BLaER1 (cell line): Measurements from ENCODE around the gene LRRC32.

Source experiments
- H3K27ac ChIP-seq: shearing (Covaris generic); formaldehyde crosslinking; 2 replicates; pipeline ENCODE4 v1.8.1; 2022
- H3K27me3 ChIP-seq: shearing (Covaris generic); formaldehyde crosslinking; 2 replicates; pipeline ENCODE4 v1.8.1; 2022
- H3K36me3 ChIP-seq: shearing (Covaris generic); formaldehyde crosslinking; 2 replicates; pipeline ENCODE4 v1.8.1; 2022
- H3K4me1 ChIP-seq: shearing (Covaris generic); formaldehyde crosslinking; 2 replicates; pipeline ENCODE4 v1.8.1; 2022
- H3K4me2 ChIP-seq: shearing (Covaris generic); formaldehyde crosslinking; 2 replicates; pipeline ENCODE4 v1.8.1; 2022
- H3K4me3 ChIP-seq: shearing (Covaris generic); formaldehyde crosslinking; 2 replicates; pipeline ENCODE4 v1.8.1; 2022
- H3K9ac ChIP-seq: shearing (Covaris generic); formaldehyde crosslinking; 2 replicates; pipeline ENCODE4 v1.8.1; 2022
- H3K9me3 ChIP-seq: shearing (Covaris generic); formaldehyde crosslinking; 2 replicates; pipeline ENCODE4 v1.8.1; 2022
- H4K20me1 ChIP-seq: shearing (Covaris generic); formaldehyde crosslinking; 2 replicates; pipeline ENCODE4 v1.8.1; 2022
- Cebpa-rat ChIP-seq: shearing (Covaris generic); IDR thresholded peaks from 2 replicates; pipeline ENCODE4 v1.8.1; 2022

Gene LRRC32

DNA sequence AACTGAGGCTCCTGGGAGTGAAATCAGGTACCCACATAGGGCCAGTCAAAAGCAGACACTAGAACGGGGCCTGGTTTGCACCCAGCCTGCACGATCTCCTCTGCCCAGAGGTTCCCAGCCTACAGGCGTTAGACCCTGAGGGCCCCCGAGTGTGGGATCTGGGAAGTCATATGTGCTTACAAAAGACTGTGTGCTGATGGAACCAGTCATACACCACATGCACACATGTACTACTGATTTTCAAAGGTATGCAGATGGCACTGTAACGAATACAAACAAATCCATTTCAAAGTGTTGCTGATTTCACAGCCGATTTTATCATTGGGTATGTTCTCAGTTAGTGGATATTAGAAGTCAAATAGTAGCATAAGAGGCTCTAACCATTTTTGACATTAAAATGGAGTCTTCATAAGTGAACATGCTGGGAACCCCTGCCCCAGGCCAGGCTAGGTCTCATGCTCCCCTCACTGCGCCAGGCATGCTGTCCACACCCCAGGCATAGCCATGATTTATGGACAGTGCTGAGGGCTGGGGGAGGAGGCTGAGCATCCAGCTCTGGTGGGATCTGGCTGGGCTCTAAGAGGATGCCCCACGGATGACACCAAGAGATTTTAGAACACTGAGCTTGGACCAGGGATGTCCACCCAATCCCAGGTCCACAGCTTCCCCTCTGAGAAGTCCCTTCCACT, 38.6 kb upstream of the LRRC32 start:
- TF ChIP-seq Cebpa-rat, result no peak
- Histone ChIP-seq H3K9ac (no peak overlapping the region), H3K4me1 (no peaks in the 10 kb centered on the region), H3K27ac (no peak overlapping the region), H3K4me2 (no peak overlapping the region), H3K36me3 (no peaks in the 10 kb centered on the region), H3K9me3 (no peaks in the 10 kb centered on the region), H3K4me3 (no peak overlapping the region), H3K27me3 (no peaks in the 10 kb centered on the region), H4K20me1 (no peaks in the 10 kb centered on the region)

DNA sequence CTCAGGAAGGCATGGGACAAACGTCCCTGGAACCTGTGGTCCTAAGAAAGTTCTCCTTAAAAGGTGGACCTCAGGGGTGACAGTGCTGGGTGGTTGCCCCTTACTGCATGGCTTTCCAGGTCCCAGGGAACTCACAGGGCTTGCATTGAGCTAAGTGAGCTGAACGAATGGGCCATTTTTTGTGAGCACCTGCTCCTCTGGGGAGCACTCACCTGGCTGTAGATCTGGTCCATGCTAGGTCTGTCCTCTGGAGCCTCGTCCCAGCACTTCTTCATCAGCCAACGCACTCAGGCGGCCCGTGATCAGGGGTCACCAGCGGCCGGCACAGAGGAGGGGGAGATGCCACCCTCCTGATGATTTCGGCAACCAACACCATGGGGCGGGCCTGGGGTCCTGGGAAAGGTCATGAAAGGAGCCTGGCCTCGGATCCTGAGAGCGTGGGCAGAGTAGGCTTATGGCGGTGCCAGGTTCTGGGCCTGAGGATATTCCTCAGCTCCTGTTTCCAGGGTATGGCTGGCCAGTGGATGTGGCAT, 36.8 kb upstream of the LRRC32 start:
- no peaks in the 10 kb centered on the region for H3K27me3 ChIP-seq
- no peaks in the 10 kb centered on the region for H3K9me3 ChIP-seq
- H4K20me1 ChIP-seq, result no peaks in the 10 kb centered on the region
- H3K36me3 ChIP-seq, result no peaks in the 10 kb centered on the region
- no peak overlapping the region for H3K9ac ChIP-seq
- no peaks in the 10 kb centered on the region for H3K4me1 ChIP-seq
- H3K4me2 ChIP-seq, result no peak overlapping the region
- no peak overlapping the region for H3K4me3 ChIP-seq
- TF ChIP-seq Cebpa-rat, result no peak
- no peak overlapping the region for H3K27ac ChIP-seq

DNA sequence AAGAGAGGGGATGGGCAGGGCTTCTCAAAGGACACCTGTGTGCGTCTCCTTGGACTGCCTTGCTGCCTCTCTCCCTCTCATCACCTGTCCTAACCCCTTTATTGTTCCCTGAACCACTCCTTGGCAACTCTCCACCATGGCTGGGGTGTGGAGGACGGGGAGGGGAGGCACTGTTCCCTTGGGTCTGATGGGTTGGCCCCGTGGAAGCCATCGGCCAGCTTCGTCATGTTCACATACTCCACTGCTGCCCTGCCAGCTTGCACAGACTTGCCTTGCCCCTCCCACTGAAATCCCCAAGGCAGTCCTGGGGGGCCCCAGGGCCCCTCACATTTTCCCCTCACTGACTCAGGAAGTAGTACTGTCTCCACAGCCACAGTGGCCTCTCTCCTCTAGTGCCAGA, 36.1 kb upstream of the LRRC32 start:
- no peak for TF ChIP-seq Cebpa-rat
- Histone ChIP-seq H3K27me3 (no peaks in the 10 kb centered on the region), H3K4me3 (no peak overlapping the region), H3K4me2 (no peak overlapping the region), H4K20me1 (no peaks in the 10 kb centered on the region), H3K9me3 (no peaks in the 10 kb centered on the region), H3K4me1 (no peaks in the 10 kb centered on the region), H3K36me3 (no peaks in the 10 kb centered on the region), H3K27ac (no peak overlapping the region), H3K9ac (no peak overlapping the region)

DNA sequence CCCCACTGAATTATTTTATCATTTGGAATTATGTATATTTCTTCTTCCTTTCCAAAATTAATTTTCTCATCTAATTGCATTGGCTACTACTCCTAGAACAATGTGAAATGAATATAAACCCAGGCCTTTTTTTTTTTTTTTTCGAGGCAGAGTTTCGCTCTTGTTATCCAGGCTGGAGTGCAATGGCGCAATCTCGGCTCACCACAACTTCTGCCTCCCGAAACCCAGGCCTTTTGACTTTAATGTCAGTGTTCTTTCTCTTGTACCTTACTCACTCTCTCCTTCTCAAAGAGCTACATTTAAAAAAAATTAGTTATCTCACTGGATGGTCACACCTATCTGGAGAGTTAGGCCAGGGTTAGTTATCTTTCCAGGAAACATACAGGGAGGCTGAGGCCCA, 35.3 kb upstream of the LRRC32 start:
- no peak for TF ChIP-seq Cebpa-rat
- no peaks in the 10 kb centered on the region for H4K20me1 ChIP-seq
- H3K4me1 ChIP-seq, result no peaks in the 10 kb centered on the region
- H3K9ac ChIP-seq, result no peak overlapping the region
- H3K27ac ChIP-seq, result no peak overlapping the region
- no peaks in the 10 kb centered on the region for H3K9me3 ChIP-seq
- no peak overlapping the region for H3K4me3 ChIP-seq
- no peaks in the 10 kb centered on the region for H3K27me3 ChIP-seq
- no peak overlapping the region for H3K4me2 ChIP-seq
- no peaks in the 10 kb centered on the region for H3K36me3 ChIP-seq

DNA sequence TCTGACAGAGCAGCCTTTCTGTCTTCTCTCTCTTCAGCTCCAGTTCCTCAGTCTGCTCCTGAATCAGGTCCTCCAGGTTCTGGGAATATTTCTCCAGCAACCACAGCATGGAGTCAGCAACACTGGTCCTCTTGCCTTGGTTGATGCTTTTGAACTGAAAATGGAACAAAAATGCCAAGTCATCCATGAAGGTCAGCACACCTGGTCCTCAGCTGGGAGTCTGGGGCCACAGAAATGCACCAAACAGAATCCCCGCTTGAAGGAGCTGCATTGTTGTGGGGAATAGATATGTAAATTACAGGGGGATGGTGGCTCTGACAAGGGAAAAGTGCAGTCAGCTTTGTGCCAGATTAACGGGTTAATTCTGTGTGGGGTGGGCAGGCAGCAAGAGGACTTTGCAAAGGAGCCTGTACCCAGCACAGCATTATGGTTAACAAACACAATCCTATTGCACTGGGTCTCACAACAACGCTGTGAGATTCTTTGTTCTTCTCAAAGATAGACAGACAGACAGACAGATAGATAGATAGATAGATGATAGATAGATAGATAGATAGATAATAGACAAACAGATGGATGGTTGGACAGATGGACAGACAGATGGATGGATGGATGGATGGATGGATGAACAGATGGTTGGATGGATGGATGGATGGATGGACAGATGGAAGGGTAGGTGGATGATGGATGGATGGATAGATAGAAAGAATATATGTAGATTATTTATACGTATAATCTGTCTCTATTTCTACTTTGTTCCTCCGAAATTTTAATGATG, 33.8 kb upstream of the LRRC32 start:
- no peak overlapping the region for H3K9ac ChIP-seq

DNA sequence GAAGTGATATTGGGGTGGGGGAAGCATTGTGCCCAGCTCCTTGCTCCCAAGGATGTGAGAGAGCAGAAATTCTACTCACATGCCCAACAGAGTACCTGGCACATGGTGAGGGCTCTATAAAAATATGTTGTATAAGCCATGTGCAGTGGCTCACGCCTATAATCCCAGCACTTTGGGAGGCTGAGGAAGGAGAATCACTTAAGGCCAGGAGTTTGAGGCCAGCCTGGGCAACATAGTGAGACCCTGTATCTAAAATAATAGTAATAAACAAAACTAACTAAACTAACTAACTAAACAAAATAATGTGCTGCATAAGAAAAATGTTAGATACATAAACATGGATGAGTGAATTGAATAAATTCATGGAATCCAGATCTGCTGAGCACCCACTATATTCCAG, 33.2 kb upstream of the LRRC32 start:
- no peak overlapping the region for H3K27ac ChIP-seq
- TF ChIP-seq Cebpa-rat, result no peak
- H3K4me3 ChIP-seq, result no peak overlapping the region
- no peak overlapping the region for H3K9ac ChIP-seq
- H3K4me1 ChIP-seq, result no peaks in the 10 kb centered on the region
- no peak overlapping the region for H3K4me2 ChIP-seq
- no peaks in the 10 kb centered on the region for H4K20me1 ChIP-seq
- no peaks in the 10 kb centered on the region for H3K27me3 ChIP-seq
- no peaks in the 10 kb centered on the region for H3K36me3 ChIP-seq
- no peaks in the 10 kb centered on the region for H3K9me3 ChIP-seq

More for the DNA sequence above, 33.8 kb upstream of the LRRC32 start:
- Histone ChIP-seq H3K4me2 (no peak overlapping the region), H3K4me1 (no peaks in the 10 kb centered on the region), H4K20me1 (no peaks in the 10 kb centered on the region), H3K36me3 (no peaks in the 10 kb centered on the region), H3K27ac (no peak overlapping the region), H3K9me3 (no peaks in the 10 kb centered on the region), H3K4me3 (no peak overlapping the region), H3K27me3 (no peaks in the 10 kb centered on the region)
- no peak for TF ChIP-seq Cebpa-rat

DNA sequence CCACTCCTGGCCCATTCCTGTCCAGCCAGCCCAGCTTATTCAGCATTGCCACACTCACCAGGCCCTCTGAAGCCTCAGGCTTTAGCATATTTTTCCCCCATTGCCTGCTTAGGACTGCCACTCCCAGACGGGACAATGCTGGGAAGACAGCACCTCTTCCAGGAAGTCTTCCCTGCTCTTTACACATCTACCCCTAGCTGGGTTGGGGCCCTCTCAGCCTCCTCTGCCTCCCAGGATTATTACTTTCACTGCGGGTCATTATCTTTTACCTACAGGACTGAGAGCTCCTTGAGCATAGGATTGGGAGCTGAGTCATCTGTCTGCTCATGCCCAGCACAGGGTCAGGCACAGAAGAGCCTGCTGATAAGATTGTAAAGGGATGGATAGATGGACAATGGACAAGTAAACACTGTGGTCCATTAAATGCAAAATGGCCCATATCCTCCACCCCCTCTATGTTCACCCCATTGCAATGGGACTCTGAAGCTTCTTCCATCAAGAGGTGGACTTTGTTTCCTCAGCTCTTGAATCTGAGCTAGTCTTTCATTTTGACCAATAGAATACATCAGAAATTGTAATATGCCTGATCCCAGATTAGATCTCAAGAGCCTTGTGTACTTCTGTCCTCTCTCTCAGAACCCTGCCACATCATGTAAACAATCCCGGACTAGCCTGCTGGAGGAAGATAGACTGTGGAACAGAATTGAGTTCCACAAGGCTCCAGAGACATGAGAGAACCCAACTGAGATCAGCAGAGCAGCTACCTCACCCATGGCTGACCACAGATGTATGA, 32.0 kb upstream of the LRRC32 start:
- Histone ChIP-seq H3K27ac (no peak overlapping the region), H4K20me1 (no peaks in the 10 kb centered on the region), H3K4me2 (no peak overlapping the region), H3K9me3 (no peaks in the 10 kb centered on the region), H3K9ac (no peak overlapping the region), H3K4me3 (no peak overlapping the region), H3K4me1 (no peaks in the 10 kb centered on the region), H3K36me3 (no peaks in the 10 kb centered on the region), H3K27me3 (no peaks in the 10 kb centered on the region)
- TF ChIP-seq Cebpa-rat, result no peak

DNA sequence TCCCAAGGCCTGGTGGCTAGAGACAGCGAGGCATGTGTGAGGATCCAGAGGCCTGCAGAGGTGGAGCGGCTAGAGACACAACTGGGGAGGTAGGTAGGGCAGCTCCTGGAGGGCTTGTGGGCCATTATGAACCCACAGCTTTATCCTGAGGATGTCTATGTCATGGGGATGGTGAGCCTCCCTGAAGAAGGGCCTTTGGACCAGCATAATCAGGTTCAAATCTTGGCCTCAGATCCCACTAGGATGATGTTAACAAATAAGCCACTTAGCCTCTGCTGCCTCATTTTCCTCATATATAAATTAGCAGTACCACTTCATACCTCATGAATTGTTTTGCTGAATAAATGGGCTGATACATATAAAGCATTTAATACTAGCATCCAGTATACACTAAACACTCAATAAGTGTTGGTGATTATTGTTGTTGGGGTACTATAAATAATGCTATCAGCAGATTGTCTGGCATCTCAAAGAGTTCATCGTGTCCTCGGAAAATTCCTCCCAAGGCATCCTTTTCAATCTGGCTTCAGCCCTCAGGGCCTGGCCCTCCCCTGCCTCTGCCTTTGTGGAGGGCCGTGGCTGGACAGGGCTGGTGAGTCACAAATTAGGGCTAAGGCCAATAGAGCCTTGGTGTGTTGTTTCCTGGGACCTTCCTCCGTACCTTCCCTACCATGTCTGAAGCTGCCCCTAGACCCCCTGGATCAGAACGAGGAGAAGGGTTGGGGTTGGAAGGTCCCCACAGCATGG, 30.9 kb upstream of the LRRC32 start:
- Histone ChIP-seq H3K4me3 (no peak overlapping the region), H3K9me3 (no peaks in the 10 kb centered on the region), H3K36me3 (no peaks in the 10 kb centered on the region), H3K9ac (no peak overlapping the region), H3K27me3 (no peaks in the 10 kb centered on the region), H3K27ac (no peak overlapping the region), H3K4me2 (no peak overlapping the region), H4K20me1 (no peaks in the 10 kb centered on the region), H3K4me1 (no peaks in the 10 kb centered on the region)
- TF ChIP-seq Cebpa-rat, result no peak
